ENCODE measurements around the gene OTOG.

- TF ChIP-seq POLR2A (IDR thresholded peaks at IDR 0.05): no peak
- no peak for TF ChIP-seq CTCF (IDR thresholded peaks at IDR 0.05)
Measured at GRCh38 chr11:17596711-17597110, 49.7 kb downstream of the OTOG start.
